Coronary artery (tissue), 2 donors: ENCODE results near the gene GAS2L1.
A peak's percentile ranks its signal among the peaks of the same experiment; 100 is the strongest.

Source experiments
- DNase-seq: peaks from one replicate; pipeline ENCODE4 v3.0.0-alpha.2; 2017; ENCODE audit warnings: low spot score
- H3K27ac ChIP-seq, 2 donors: fragments of 200-600 bp; sonication (generic); one replicate each; pipeline ENCODE4 v1.5.1; 2016 to 2019
- H3K4me3 ChIP-seq: fragments of 200-600 bp; sonication (generic); 2 replicates; pipeline ENCODE4 v1.5.1; 2016; ENCODE audit warnings: mild to moderate bottlenecking, moderate library complexity
- TF ChIP-seq, protein P1 (sequence below): fragments of 200-600 bp; sonication (generic); IDR thresholded peaks from one replicate; pipeline ENCODE4 v1.5.1; 2019; ENCODE audit warnings: antibody characterized with exemption

The GAS2L1 gene

DNA sequence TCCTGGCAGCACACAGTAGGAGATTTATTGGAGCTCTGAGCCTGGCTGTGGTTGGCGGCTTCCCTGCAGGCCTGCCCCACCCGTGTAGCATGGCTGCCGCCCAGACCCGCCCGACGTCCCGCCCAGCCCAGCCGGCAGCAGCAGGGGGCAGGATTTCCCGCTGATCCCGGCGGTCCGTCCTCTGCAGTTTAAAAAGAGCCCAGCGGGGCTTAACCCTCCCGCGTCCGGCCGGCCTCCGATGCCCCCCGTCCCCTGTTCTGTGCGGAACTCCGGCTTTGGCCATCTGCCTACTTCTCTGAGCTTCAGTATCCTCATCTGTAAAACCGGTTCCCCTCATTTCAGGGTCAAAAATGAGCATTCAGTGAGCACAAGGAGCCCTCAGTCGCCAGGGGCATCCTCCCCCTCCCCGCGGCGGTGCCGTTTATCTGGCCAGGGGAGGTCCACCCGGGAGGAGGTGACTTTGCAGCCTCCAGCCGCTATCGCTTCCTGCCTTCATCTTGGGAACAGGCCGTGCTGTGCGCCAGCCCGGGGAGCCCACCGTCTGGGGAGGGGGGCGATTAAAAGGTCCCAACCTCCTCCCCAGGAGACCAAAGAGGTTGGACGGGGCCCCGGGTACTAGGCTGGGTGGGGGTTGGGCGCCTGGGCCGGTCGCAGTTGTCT lies at the start of gene GAS2L1:
Gene GAS2L1 (plus strand): TSS at position 476 of the 660 bp plus-strand sequence. CDS start 1,456 bp downstream, outside the sequence.
- Histone ChIP-seq H3K27ac (peak within 1 kb of the TSS; percentile 80 to 95), H3K4me3 (peak within 1 kb of the TSS; percentile 98)
- TF ChIP-seq, protein P1, sequence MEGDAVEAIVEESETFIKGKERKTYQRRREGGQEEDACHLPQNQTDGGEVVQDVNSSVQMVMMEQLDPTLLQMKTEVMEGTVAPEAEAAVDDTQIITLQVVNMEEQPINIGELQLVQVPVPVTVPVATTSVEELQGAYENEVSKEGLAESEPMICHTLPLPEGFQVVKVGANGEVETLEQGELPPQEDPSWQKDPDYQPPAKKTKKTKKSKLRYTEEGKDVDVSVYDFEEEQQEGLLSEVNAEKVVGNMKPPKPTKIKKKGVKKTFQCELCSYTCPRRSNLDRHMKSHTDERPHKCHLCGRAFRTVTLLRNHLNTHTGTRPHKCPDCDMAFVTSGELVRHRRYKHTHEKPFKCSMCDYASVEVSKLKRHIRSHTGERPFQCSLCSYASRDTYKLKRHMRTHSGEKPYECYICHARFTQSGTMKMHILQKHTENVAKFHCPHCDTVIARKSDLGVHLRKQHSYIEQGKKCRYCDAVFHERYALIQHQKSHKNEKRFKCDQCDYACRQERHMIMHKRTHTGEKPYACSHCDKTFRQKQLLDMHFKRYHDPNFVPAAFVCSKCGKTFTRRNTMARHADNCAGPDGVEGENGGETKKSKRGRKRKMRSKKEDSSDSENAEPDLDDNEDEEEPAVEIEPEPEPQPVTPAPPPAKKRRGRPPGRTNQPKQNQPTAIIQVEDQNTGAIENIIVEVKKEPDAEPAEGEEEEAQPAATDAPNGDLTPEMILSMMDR, result peak; percentile 57
- DNase-seq, result peak; percentile 91

- no peak overlapping the region for H3K27ac ChIP-seq
- no peak overlapping the region for H3K4me3 ChIP-seq
- no peak for DNase-seq
- TF ChIP-seq, protein P1, result no peak
Measured at GRCh38 chr22:29257751-29258181, 48.7 kb upstream of the GAS2L1 start.

DNA sequence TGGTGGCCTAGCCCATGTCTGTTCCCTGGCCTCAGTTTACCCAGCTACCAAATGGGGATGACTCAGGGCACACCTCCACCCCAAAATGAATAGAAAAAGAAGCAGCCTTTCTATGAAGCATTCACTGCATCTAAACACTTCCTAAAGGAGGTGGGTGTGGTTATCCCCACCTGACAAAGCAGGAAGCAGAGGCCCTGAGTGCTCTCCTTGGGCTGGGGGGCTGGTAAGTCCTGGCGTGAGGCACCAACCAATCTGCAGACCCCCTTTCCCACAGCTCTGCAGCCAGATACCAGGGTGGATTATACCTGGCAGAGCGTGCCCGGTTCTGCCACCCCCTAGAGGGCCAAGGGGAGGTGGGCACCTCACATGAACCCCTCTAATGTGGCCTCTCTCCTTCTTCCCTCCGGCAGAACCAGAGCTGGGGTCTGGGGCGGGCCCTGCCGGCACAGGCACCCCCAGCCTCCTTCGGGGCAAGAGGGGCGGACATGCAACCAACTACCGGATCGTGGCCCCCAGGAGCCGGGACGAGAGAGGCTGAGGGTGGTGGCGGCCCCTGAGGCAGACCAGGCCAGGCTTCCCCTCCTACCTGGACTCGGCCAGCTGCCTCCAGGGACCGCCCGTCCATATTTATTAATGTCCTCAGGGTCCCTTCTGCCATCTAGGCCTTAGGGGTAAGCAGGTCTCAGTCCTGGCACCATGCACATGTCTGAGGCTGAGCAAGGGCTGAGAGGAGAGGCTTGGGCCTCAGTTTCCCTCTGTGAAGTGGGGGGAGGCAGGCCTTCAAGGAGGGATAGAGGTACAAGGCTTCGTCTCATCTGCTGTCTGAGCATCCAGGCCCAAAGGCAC lies 47.8 kb upstream of the GAS2L1 start:
- TF ChIP-seq, protein P1, result no peak
- DNase-seq, result no peak
- H3K27ac ChIP-seq, result no peak overlapping the region
- H3K4me3 ChIP-seq, result no peak overlapping the region

GRCh38 chr22:29259253-29259899 lies 47.1 kb upstream of the GAS2L1 start:
- TF ChIP-seq, protein P1, result no peak
- no peak for DNase-seq
- Histone ChIP-seq H3K27ac (no peak overlapping the region), H3K4me3 (no peak overlapping the region)

GRCh38 chr22:29260031-29260560 lies 46.4 kb upstream of the GAS2L1 start:
- TF ChIP-seq, protein P1, result no peak
- no peak for DNase-seq
- H3K27ac ChIP-seq, result no peak overlapping the region
- no peak overlapping the region for H3K4me3 ChIP-seq

- DNase-seq, result no peak
- no peak overlapping the region for H3K4me3 ChIP-seq
- H3K27ac ChIP-seq, result no peak overlapping the region
- TF ChIP-seq, protein P1, result no peak
Measured at GRCh38 chr22:29260601-29261315, 45.7 kb upstream of the GAS2L1 start.
